Astrocyte of the spinal cord (primary cell): ENCODE data around the gene PM20D2.

ENCODE experiments used
- DNase-seq: peaks from one replicate; pipeline ENCODE4 v3.0.0; 2011; ENCODE audit warnings: low read depth, low spot score
- H3K4me3 ChIP-seq: 2 replicates; pipeline ENCODE4 v1.5.1; 2011; ENCODE audit warnings: low read depth, mild to moderate bottlenecking, low read length, moderate library complexity
- CTCF ChIP-seq: IDR thresholded peaks from 2 replicates; pipeline ENCODE4 v1.5.1; 2012; ENCODE audit warnings: low read depth, mild to moderate bottlenecking, low read length, inconsistent platforms
- in situ Hi-C: cut with HindIII; loops from 2 replicates; pipeline ENCODE4 v1.10.0; 2017; ENCODE audit warnings: low sequenced_read_pairs

The PM20D2 gene

GRCh38 chr6:89209457-89209856 is 63.6 kb downstream of the PM20D2 start:
- H3K4me3 ChIP-seq: no peak overlapping the region
- in situ Hi-C loops: no loop called here
- TF ChIP-seq CTCF: no peak
- no peak for DNase-seq

- no peak overlapping the region for H3K4me3 ChIP-seq
- DNase-seq: no peak
- in situ Hi-C loops: no loop called here
- TF ChIP-seq CTCF: no peak
Measured at GRCh38 chr6:89212472-89212871, 66.6 kb downstream of the PM20D2 start.

GRCh38 chr6:89214197-89214596 is 68.3 kb downstream of the PM20D2 start:
- in situ Hi-C loops: no loop called here
- H3K4me3 ChIP-seq: no peak overlapping the region
- no peak for TF ChIP-seq CTCF
- no peak for DNase-seq
